Measurements from ENCODE around the gene TUBB1.
"Not testable (repeated sequence)": the region's sequence is repeated elsewhere in the genome, so short reads cannot be mapped to it uniquely, and the experiment has no call there.

TUBB1 gene

DNA sequence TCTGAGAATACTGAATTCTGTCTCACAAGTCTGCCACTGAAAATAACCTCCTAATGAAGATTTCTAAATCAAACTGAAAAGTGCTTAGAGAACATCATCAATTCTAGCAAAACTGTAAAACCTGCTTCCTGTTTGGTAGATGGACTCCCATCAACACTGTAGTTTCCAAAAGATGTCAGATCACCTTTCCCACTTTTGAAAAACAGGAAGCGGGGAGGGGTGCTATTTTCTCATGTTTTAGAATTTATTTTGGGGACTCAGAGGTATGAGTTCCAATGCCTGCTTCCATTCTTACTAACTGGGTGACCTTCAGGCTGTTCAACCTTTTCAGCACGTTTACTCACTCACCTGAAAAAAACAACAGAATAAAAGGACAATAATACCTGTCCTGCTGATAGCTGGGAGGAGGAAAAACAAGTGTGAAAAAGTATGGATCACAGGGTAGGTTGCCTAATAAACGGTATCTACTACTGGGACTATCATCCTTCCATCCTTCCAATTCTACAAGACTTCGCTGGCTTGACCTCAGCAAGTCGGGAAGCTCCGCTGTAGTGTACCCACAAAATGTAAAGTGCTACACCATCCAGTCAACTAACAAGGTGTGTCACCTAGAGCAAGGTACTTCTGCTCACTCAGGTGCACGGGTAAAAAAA, 11.8 kb downstream of the TUBB1 start:
- ATAC-seq (ENCODE audit: low read depth) = no peak
- Mint-ChIP-seq H3K9me3 (no peaks in the 10 kb centered on the region), H3K36me3 (peaks cover 19% of the 10 kb centered on the region), H3K4me3 (peak overlapping the region; percentile 92), H3K27me3 (no peaks in the 10 kb centered on the region), H3K4me1 (peaks cover 27% of the 10 kb centered on the region), H3K27ac (peak overlapping the region; percentile 83)
- DNase-seq (ENCODE audit: low spot score in 2 of 2) = no peak

DNA sequence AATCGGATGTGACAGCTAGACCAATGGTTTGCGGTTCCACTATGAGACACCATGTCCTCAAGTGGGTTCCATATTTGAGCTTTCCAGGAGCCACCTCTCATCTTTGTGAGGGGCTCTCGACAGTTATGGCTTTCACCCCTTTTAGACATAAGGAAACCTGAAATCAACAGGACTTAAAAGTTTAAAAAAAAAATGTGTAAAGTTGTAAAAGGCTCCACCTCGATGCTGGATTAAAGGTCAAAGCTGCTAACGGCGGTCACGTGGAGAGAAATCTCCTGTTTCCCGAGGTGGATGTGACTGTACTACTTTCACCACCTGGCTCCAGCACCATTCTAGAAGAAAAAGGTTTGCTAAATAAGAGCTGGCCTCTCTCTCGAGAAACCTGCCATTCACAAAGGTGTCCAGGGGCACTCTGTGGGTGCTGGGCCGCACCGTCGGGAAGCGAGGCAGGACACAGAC, 12.4 kb downstream of the TUBB1 start:
- H3K4me1 Mint-ChIP-seq = peaks cover 27% of the 10 kb centered on the region
- ATAC-seq (ENCODE audit: low read depth) = no peak
- H3K27me3 Mint-ChIP-seq = no peaks in the 10 kb centered on the region
- peak overlapping the region; percentile 83 for H3K27ac Mint-ChIP-seq
- peaks cover 21% of the 10 kb centered on the region for H3K36me3 Mint-ChIP-seq
- DNase-seq (ENCODE audit: low spot score in 2 of 2) = no peak
- no peaks in the 10 kb centered on the region for H3K9me3 Mint-ChIP-seq
- H3K4me3 Mint-ChIP-seq = peak overlapping the region; percentile 92

DNA sequence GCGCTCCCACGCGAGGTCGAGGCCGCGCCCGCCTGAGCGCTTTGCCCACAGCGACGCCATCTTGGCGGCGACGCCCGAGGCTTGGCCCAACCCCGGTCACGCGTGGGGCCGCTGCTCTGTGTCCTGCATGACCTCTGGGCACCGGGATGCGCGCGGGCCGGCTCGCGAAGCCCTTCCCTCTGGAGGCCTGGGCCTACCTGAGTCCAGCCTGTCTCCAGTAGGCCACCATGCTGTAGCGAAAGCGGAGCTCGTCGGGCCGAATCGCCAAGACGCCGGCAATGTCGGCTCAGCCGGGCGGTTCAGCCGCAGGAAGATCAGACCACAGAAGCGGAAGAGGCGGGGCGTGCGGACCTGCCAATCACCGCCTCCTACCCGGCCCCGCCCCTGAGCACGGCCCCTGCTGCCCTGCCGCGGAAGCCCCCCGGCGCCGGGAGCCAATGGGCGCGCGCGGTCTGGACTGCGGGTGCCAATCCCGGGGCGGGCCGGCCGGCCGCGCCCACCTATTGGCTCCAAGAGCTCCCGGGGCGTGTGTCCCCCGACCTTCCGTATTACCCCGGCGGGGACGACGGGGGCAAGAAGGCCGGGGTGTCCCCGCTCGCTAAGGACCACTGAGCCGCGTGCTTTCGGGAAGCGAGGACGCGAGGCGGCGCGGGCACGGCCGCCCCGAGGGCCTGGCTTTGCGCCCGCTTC, 12.9 kb downstream of the TUBB1 start, which contains the start of gene ATP5F1E:
TSS of gene ATP5F1E (minus strand) at position 313 of the 690 bp plus-strand sequence. CDS start at position 229, 84 bp downstream.
- H3K27ac Mint-ChIP-seq = peak within 1 kb of the TSS; percentile 83
- H3K36me3 Mint-ChIP-seq = peaks cover 21% of the 10 kb centered on the region
- ATAC-seq (ENCODE audit: low read depth) (peak; percentile 90), DNase-seq (ENCODE audit: low spot score in 2 of 2) (peak; percentile 95 to 97)
- peak within 1 kb of the TSS; percentile 92 for H3K4me3 Mint-ChIP-seq
- no peaks in the 10 kb centered on the region for H3K9me3 Mint-ChIP-seq
- H3K27me3 Mint-ChIP-seq = no peaks in the 10 kb centered on the region
- peaks cover 28% of the 10 kb centered on the region for H3K4me1 Mint-ChIP-seq

DNA sequence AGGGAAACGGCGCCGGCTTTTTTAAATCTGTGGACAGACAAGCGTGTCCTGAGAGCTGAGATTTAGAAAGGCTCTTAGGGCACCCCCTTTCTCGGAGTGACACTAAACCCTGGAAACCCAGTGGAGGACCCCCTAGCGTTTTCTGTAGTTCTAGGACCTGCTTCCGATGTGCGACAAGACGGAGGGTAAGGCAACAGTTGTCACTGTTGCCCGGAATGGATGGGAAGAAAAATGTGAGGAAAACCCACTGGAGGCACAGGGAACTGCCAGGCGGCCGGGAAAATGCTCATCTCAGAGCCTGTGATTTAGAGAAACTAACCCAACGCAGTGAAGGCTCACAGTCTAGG, 13.5 kb downstream of the TUBB1 start:
- ATAC-seq (ENCODE audit: low read depth) (peak; percentile 31), DNase-seq (ENCODE audit: low spot score in 2 of 2) (no peak)
- no peaks in the 10 kb centered on the region for H3K9me3 Mint-ChIP-seq
- peaks cover 20% of the 10 kb centered on the region for H3K36me3 Mint-ChIP-seq
- H3K4me1 Mint-ChIP-seq = peaks cover 26% of the 10 kb centered on the region
- H3K27ac Mint-ChIP-seq = peak overlapping the region; percentile 83
- H3K27me3 Mint-ChIP-seq = no peaks in the 10 kb centered on the region
- peak overlapping the region; percentile 92 for H3K4me3 Mint-ChIP-seq

DNA sequence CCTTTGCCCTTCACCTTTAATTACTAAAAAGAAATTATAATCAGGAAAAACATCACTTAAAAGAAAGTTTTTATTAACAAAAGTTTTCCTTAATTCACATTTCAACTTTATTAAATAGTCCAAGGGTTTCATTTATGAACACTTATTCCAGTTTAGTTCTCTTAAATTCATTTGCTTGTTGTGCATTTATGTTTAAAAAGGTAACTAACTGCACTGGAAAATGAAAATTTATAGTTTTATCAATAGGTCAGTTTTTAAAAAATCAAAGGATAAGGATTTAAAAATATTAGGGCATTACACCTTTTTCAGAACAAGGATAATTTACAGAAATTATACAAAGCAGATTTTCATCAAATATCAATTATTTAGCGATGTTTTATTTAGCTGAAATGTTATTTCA, 13.9 kb downstream of the TUBB1 start:
- ATAC-seq (ENCODE audit: low read depth) (no peak), DNase-seq (ENCODE audit: low spot score in 2 of 2) (no peak)
- H3K9me3 Mint-ChIP-seq = no peaks in the 10 kb centered on the region
- peaks cover 20% of the 10 kb centered on the region for H3K36me3 Mint-ChIP-seq
- no peak overlapping the region for H3K4me3 Mint-ChIP-seq
- H3K27me3 Mint-ChIP-seq = no peaks in the 10 kb centered on the region
- H3K4me1 Mint-ChIP-seq = peaks cover 26% of the 10 kb centered on the region
- peak overlapping the region; percentile 83 for H3K27ac Mint-ChIP-seq

DNA sequence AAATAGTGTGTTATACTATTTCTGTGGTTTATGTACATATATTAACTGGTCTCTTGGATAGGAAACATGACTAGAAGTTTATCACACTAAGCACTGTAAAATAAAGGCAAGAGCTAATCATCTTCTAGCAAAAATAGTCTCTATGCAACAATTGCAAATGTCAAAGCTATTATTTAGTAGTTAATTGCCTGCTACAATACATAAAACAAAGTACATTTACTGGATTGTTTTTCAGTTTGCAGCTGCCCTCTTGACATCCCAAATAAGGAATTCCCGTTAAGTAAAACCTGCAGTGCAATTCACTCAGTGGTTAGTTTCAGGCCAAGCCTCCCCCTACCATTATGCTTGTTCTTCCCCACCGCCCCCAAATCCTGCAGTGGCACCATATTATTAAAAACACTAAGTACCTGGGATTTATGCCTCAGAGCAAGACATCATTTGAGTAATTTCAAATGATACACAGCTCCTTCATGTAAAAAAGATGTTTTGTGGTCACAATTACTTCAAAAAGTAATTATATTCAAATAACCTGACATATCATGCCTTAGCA, 14.5 kb downstream of the TUBB1 start:
- no peak for ATAC-seq (ENCODE audit: low read depth)
- Mint-ChIP-seq H3K36me3 (peaks cover 20% of the 10 kb centered on the region), H3K4me3 (no peak overlapping the region), H3K27ac (no peak overlapping the region), H3K4me1 (peaks cover 26% of the 10 kb centered on the region), H3K9me3 (no peaks in the 10 kb centered on the region), H3K27me3 (no peaks in the 10 kb centered on the region)
- DNase-seq (ENCODE audit: low spot score in 2 of 2) = no peak

DNA sequence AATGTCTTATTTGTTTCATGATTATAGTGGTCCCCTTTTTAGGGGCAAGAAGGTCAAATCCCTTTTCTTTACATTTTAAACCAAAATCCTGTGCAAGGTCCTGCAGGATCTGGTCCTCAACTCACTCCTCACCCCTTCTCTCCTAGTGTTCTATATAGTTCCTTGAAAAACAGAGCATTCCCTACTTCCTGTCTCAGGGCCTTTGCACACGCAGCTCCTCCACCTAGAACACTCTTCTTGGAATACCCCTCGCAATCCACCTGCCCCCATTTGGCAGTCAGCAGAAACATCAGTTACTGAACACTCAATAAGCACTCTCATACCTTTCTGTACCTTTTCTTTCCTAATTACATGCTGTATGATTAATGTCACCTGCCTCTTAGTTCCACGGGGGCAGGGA, 16.2 kb downstream of the TUBB1 start:
- Mint-ChIP-seq H3K4me3 (no peak overlapping the region), H3K27ac (no peak overlapping the region), H3K4me1 (peaks cover 23% of the 10 kb centered on the region), H3K27me3 (no peaks in the 10 kb centered on the region), H3K36me3 (peaks cover 16% of the 10 kb centered on the region), H3K9me3 (no peaks in the 10 kb centered on the region)
- DNase-seq (ENCODE audit: low spot score in 2 of 2) (no peak), ATAC-seq (ENCODE audit: low read depth) (no peak)

DNA sequence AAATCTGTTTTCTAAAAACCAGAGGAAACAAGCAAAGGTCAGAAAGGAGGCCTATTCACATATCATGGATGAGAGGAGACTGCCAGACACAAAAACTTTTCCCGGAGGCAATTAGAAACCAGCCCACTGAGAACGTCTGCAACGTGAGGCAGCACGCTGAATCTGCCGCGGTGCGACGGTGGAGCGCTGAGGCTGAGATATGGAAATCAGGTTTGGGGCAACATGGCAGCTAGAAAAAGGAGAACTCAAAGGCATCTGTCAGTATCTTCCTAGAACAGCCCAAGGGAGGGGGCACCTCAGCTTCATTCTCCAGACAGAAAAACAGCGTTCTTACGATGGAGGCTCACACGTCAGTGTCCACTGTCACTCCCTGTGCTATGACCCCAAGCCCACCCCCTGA, 18.2 kb downstream of the TUBB1 start:
- peaks cover 19% of the 10 kb centered on the region for H3K36me3 Mint-ChIP-seq
- no peaks in the 10 kb centered on the region for H3K9me3 Mint-ChIP-seq
- no peak overlapping the region for H3K4me3 Mint-ChIP-seq
- H3K27ac Mint-ChIP-seq = no peak overlapping the region
- ATAC-seq (ENCODE audit: low read depth) (no peak), DNase-seq (ENCODE audit: low spot score in 2 of 2) (no peak)
- H3K4me1 Mint-ChIP-seq = peaks cover 23% of the 10 kb centered on the region
- no peaks in the 10 kb centered on the region for H3K27me3 Mint-ChIP-seq

DNA sequence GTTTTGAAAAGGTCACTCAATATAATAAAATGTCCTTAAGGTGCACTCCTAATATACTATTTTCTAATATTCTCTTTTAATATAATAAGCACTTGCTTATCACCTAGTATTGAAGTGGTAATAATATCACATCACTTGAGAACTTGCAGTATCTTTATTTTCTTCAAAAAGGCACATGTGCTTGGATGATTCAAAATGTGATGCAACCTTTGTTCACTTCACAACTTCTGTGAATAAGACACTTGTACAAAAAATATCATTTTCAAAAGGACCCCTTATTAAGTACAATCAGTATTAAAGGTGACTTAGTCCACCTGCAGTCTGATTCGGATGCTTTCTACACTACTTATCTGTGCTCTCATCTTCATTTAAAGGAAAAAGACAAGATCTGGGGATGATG, 20.0 kb downstream of the TUBB1 start:
- no peaks in the 10 kb centered on the region for H3K9me3 Mint-ChIP-seq
- no peak overlapping the region for H3K27ac Mint-ChIP-seq
- no peak for ATAC-seq (ENCODE audit: low read depth)
- H3K4me3 Mint-ChIP-seq = no peak overlapping the region
- H3K27me3 Mint-ChIP-seq = no peaks in the 10 kb centered on the region
- H3K4me1 Mint-ChIP-seq = peaks cover 29% of the 10 kb centered on the region
- peaks cover 19% of the 10 kb centered on the region for H3K36me3 Mint-ChIP-seq
- no peak for DNase-seq (ENCODE audit: low spot score in 2 of 2)

DNA sequence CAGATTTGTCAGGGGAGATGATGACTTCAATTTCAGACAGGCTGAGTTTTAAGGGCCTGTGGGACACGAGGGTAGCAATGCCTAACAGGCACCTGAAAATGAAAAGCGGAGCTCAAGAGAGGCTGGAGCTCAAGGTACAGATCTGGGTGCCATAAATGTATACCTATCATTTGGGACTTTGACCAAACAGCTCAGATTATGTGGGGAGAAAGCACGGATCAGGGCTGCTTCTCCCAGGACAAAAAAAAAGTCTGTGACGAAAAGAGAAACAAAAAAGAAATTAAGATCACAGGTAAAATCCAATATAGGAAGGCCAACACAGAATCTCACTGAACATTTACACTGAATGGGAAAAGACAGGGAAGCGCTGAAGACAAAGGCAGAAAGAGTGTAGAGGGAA, 21.4 kb downstream of the TUBB1 start:
- Mint-ChIP-seq H3K36me3 (peaks cover 13% of the 10 kb centered on the region), H3K4me1 (peaks cover 26% of the 10 kb centered on the region), H3K9me3 (no peaks in the 10 kb centered on the region), H3K27me3 (no peaks in the 10 kb centered on the region), H3K27ac (peak overlapping the region; percentile 5), H3K4me3 (peak overlapping the region; percentile 96)
- ATAC-seq (ENCODE audit: low read depth) (no peak), DNase-seq (ENCODE audit: low spot score in 2 of 2) (no peak)

DNA sequence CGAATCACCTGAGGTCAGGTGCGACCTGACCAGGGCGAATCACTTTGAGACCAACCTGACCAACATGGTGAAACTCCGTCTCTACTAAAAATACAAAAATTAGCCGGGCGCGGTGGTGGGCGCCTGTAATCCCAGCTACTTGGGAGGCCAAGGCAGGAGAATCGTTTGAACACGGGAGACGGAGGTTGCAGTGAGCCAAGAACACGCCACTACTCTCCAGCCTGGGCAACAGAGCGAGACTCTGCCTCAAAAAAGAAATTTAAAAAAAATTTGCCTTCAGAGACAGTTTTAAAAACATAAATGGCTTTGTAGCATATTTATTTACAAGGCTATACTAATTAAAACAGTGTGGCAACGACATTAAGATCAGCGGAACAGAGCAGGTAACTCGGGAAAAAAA, 22.3 kb downstream of the TUBB1 start:
- not testable (repeated sequence) for DNase-seq (ENCODE audit: low spot score in 2 of 2); H3K9me3 Mint-ChIP-seq; ATAC-seq (ENCODE audit: low read depth); H3K27me3 Mint-ChIP-seq; H3K36me3 Mint-ChIP-seq
- Mint-ChIP-seq H3K27ac (peak overlapping the region; percentile 5), H3K4me1 (peaks cover 26% of the 10 kb centered on the region), H3K4me3 (peak overlapping the region; percentile 96)

DNA sequence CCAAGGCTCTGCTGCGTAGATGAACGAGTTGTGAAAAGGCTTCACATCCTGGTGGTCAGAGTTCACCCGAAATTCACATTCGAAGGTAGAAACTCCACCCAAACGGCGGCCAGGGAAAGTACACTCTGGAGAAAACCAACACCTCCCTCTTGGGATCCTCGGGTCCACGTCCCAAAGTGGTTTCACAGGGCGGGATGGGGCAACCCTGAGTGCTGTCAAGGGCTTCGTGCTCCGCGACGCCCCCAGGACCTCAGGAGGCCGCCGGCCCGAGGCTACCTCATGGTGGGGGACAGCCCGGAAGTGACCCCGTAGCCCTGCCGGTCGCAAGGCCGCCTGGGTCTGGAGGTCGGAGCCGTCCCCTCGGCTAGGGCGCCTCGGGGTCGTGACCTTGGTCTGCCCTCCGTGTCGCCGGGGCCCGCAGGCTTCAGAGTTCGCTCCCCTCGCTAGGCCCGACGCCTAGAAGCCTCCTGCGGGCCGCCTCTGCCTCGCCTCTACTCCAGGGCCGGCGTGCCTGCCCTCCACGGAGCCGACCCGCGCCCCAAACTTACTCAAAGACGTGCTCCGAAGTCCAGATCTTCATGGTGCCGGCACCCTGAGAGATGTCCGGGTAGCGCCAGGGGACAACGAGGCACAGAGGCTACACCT, 23.0 kb downstream of the TUBB1 start, which contains the start of gene PRELID3B:
TSS of gene PRELID3B (minus strand) at position 636 of the 645 bp plus-strand sequence. CDS start at position 580, 56 bp downstream.
- H3K36me3 Mint-ChIP-seq = peaks cover 5% of the 10 kb centered on the region
- peak in 1 of 2 donors; percentile 11 for DNase-seq (ENCODE audit: low spot score in 2 of 2)
- no peaks in the 10 kb centered on the region for H3K27me3 Mint-ChIP-seq
- H3K4me1 Mint-ChIP-seq = peaks cover 23% of the 10 kb centered on the region
- H3K9me3 Mint-ChIP-seq = no peaks in the 10 kb centered on the region
- H3K27ac Mint-ChIP-seq = peak within 1 kb of the TSS; percentile 93
- peak within 1 kb of the TSS; percentile 96 for H3K4me3 Mint-ChIP-seq
- peak; percentile 34 for ATAC-seq (ENCODE audit: low read depth)

DNA sequence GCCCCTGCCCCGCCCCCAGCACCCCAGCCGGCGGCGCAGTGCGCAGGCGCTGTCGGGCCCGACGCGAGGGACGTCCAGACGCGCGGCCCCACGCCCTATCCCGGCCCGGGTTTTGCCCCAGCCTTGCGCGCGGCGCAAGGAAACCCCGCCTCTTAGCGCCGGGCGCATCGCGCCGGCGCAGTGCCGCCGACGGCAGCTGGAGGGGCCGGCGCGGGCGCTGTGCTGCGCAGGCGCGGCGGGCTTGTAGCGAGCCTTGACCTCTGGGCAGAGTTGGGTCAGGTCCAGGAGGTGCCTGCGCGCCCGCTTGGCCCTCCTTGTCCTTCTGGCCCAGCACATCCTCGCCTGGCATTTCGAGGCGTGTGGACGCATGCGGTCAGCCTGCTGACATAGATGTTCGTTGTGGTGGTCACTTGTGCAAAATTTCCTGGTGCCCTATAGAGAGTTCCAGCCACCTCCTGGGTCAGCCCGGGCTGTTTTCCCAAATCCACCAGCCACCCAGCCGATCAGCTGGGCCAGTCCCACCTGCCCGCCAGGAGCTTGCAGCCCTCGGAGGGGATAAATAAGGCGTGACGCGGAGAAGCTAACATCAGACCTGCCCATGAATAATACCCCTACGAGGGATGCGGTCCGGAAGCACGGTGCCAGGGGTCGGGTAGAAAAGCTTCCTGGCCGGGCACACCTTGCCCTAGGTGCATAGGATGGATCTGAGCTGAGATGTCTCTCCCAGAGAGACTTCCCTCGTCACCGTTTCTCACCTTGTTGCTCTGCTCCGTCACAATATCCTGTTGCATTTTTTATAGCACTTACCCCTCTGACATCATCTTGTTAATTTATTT, 23.8 kb downstream of the TUBB1 start:
- DNase-seq (ENCODE audit: low spot score in 2 of 2) (peak; percentile 92 to 96), ATAC-seq (ENCODE audit: low read depth) (peak; percentile 94)
- Mint-ChIP-seq H3K27ac (peak overlapping the region; percentile 93), H3K36me3 (peaks cover 5% of the 10 kb centered on the region), H3K9me3 (no peaks in the 10 kb centered on the region), H3K27me3 (no peaks in the 10 kb centered on the region), H3K4me1 (peaks cover 25% of the 10 kb centered on the region), H3K4me3 (peak overlapping the region; percentile 96)
